Uterus (tissue), 2 donors: ENCODE data around the gene OPN5.

ENCODE experiments used
- CTCF ChIP-seq, 4 experiments: fragments of 200-600 bp in 2 of 4; fragments of 450-650 bp in 2 of 4; sonication (generic) in 2 of 4; IDR thresholded peaks; one replicate each; pipeline ENCODE4 v1.5.1; 2016 to 2019; ENCODE audit warnings: antibody characterized with exemption in 4 of 4, mild to moderate bottlenecking in 2 of 4, moderate library complexity in 1 of 4
- POLR2A ChIP-seq, 2 donors: fragments of 450-650 bp; IDR thresholded peaks; one replicate each; pipeline ENCODE4 v1.6.1; 2016; ENCODE audit warnings: antibody characterized with exemption in 2 of 2, mild to moderate bottlenecking in 1 of 2, moderate library complexity in 1 of 2

GRCh38 chr6:47832386-47833100, 50.7 kb downstream of the OPN5 start:
- TF ChIP-seq CTCF (IDR thresholded peaks at IDR 0.05) (no peak), POLR2A (IDR thresholded peaks at IDR 0.05) (no peak)
